Gastroesophageal sphincter (tissue), 3 donors: ENCODE data around the gene ATP11A.

Experiments used
- CTCF ChIP-seq, 4 experiments: fragments of 200-600 bp in 2 of 4; fragments of 450-650 bp in 2 of 4; sonication (generic) in 1 of 4; IDR thresholded peaks; one replicate each; pipeline ENCODE4 v1.5.1; 2017 to 2019; ENCODE audit warnings: antibody characterized with exemption in 4 of 4, mild to moderate bottlenecking in 2 of 4, moderate library complexity in 2 of 4
- POLR2A ChIP-seq, 2 donors: fragments of 450-650 bp; IDR thresholded peaks; one replicate each; pipeline ENCODE4 v1.6.1; 2017; ENCODE audit warnings: antibody characterized with exemption in 2 of 2, mild to moderate bottlenecking in 2 of 2, moderate library complexity in 1 of 2
- POLR2AphosphoS5 ChIP-seq: sonication (generic); formaldehyde crosslinking; IDR thresholded peaks from one replicate; pipeline ENCODE4 v1.6.1; 2017; ENCODE audit warnings: antibody characterized with exemption

GRCh38 chr13:112918266-112918665 is 228.4 kb downstream of the ATP11A start:
- TF ChIP-seq POLR2AphosphoS5 (no peak), POLR2A (IDR thresholded peaks at IDR 0.05) (no peak), CTCF (IDR thresholded peaks at IDR 0.05) (no peak)
